Activated CD4-positive, alpha-beta T cell treated with anti-CD3 and anti-CD28 coated beads, Interleukin-2, amount 50 U/mL, for 24 hours (primary cell): ENCODE results near the gene TAS2R3.
"Not testable (repeated sequence)": the region's sequence is repeated elsewhere in the genome, so short reads cannot be mapped to it uniquely, and the experiment has no call there.

Experiments
- DNase-seq, 2 donors: peaks; one replicate each; pipeline ENCODE4 v3.0.0-alpha.2; 2020; ENCODE audit warnings: low read depth in 1 of 2, low spot score in 1 of 2

Gene TAS2R3

DNA sequence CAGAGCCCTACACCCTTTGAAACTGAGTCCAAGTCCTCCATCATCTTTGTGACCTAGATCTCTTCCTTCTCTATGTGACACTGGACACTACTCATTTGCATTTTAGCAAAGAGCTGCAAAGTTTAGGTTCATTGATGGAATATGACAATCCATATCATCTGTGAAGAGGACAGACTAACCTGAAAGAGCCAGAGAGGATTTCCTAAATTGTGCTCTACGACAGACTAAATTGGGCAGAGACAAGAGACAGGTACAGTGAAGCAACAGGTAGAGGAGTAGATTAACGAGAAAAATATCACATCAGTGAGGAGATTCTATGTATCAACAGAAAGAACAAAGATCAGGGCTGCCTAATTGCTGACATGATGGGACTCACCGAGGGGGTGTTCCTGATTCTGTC is at the start of gene TAS2R3:
Gene TAS2R3 (plus strand): TSS at position 301 of the 400 bp plus-strand sequence. CDS start 62 bp downstream, at position 363.
- no peak for DNase-seq

DNA sequence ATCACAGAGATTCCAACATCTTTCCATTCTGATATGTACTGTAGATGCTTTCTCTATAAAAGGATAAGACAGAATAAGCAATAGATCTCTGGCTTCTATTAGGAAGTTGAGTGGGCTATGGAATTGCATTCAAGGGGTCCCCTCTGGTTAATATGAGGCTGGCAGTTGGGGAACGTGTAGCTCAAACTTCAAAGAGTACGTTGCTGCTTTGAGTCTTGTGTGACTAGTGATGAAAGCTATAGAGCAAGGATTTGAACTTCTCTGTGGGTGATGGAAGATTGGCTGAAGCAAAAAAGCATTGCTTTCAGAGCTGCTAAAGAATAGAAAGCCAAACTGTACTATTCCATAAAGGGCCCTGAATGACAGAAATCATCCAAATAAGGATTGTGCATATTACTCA is 49.3 kb upstream of the TAS2R3 start:
- DNase-seq = no peak

DNA sequence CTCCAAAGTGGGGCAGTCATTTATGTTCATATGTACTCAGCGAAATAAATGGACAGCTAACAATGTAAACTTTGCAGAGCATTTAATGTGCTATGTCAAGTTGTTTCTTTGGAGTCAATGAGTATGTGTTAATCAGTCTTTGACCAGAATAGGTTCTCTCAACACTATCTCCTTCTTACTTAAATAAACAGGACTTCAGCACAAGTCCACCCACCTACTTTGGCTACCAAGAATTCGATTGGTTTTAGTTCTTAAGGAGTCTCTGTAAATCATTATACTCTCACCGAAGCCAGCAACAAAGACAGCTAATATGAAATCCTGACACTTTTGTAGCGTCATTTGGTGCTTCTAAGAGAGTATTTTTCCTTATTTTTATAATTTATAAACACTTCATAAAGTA is 48.9 kb upstream of the TAS2R3 start:
- DNase-seq = no peak

DNA sequence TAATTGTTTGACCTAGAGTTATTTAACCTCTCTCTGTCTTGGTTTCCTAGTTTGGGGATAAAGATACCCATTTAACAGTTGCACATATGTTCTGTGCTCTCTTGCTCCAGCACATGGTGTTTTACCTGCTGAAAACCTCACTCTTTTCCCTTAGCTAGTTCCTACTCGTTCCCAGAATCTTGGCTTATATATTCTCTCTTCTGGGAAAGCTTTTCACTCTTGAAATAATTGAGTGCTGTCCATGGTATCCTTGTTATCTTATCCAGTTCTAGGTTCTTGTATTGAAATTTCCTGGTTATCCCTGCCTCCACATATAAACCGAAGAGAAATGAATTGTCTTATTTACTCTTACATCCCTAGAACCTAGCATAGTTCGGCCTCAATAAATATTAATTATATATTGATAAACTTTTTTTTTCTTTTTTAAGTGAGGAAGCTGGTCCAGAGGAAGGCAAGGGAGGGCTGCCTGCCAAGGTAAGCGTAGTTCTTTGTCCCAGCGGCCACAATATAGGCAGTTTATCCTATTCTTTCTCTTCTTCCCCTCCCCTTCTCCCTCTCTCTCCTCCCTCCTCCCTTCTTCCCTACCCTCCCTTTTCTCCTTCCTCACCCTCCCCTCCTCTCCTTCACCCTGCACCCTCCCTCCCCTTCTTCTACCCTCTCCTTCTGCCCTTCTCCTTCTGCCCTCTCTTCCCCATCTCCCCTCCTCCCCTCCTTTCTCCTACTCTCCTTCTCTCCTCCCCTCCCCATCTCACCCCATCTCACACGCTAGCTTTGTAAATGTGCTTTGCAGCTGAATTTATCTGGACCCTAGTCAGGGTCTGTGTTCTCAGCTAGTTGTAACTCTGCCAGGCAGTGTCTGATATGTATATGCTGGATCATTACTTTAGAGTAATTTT is 47.9 kb upstream of the TAS2R3 start:
- DNase-seq = no peak

DNA sequence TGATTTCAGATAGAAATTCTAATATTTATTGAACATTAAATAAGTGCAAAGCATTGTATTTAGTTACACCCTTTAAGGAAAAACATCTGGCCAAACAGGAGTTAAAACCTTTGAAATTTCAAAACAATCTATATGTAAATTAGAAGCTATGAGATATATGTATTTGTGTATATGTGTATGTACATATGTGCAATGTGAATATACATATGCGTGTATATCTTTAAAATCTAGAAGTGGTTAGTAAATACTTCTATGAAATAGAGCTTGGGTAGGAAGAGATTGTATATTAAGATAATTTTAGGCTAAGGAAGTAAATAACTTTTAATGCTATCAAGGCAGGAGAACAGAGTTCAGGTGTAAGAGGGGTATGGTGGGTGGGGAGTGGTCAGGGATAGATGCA is 46.4 kb upstream of the TAS2R3 start:
- DNase-seq = no peak

DNA sequence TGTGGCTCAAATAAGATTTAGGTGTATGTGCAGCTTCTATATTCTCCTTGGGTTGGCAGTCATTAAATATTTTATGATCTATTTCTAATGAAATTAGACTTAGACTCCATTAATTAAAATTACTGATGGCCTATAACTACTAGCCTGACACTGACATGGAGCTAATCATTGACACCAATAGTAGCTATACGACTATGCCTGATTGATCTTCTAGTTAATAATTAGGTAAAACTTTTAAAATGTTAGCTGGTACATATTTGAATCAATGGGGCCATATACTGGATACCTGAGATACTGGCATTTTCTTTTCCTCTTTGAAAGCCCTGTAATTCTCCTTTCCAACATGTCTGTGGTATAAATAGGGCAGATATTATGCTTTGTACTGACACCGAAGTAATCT is 41.4 kb upstream of the TAS2R3 start:
- DNase-seq = no peak

DNA sequence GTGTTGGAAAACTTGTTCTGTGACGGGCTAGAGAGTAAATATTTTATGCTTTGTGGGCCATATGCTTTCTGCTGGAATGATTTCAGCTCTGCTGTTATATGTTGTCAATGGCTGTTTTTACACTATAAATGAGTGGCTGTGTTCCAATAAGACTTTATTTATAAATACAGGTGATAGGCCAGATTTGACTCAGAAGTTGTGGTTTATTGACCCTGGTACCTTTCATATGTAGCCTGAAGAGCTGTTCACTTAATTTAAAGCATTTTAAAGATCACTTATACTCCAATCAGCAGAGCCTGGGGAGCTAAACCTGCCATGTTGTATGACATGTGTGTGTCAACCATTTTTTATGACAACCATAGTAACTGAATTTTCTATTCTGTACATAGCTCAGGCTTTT is 34.9 kb upstream of the TAS2R3 start:
- no peak for DNase-seq

- no peak for DNase-seq
These were observed 32.3 kb upstream of the TAS2R3 start for GRCh38 chr7:141731476-141732149.

DNA sequence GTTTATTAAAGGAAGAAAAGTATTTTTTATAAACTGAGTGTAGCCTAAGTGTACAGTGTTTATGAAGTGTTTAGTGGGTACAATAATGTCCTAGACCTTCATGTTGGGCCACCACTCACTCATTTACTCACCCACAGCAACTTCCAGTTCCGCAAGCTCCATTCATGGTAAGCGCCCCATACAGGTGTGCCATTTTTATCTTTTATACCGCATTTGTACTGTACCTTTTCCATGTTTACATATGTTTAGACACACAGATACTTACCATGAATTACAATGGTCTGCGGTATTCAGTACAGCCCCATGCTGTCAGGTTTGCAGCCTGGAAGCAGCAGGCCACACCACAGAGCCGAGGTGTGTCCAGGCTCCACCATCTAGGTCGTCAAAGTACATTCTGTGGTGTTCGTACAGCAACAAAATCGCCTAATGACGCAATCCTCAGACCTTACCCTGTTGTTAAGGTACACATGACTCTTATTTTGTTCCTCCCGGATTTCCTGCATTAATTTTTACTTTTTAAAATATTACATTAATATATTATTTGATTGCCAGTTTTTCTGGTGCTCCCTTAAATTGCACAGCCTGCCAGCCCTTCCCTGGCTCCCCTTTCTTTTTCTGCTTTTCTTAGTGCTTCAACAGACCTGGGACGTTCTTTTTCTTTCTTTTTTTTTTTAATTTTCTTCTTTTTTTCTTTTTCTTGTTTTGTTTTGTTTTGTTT is 26.6 kb upstream of the TAS2R3 start:
- no peak for DNase-seq

GRCh38 chr7:141737836-141738591 is 25.9 kb upstream of the TAS2R3 start, which contains the start of gene SSBP1:
Gene SSBP1, plus strand, starts transcription at chr7:141738358. Its CDS starts 809 bp downstream, at chr7:141739167.
- peak; percentile 74 to 90 for DNase-seq

DNA sequence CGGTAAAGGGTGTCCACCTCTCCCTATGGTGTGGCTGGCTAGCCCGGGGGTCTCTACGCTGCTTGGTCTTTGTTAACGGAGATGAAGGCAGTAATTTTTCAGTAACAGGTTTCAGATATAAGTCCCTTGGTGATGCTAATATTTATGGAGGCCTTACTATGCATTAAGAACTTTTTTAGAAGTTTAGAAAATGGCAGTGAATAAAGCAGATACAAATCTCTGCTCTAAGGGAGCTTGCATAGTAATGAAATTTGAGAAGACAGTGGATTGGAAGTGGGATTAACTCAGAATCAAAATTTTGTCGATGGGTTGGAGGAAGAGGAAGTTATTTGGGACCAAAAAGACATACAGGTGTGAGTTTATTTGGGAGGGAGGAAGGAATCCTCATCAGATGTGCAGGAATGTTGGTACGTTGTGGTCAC is 25.3 kb upstream of the TAS2R3 start:
- no peak for DNase-seq

DNA sequence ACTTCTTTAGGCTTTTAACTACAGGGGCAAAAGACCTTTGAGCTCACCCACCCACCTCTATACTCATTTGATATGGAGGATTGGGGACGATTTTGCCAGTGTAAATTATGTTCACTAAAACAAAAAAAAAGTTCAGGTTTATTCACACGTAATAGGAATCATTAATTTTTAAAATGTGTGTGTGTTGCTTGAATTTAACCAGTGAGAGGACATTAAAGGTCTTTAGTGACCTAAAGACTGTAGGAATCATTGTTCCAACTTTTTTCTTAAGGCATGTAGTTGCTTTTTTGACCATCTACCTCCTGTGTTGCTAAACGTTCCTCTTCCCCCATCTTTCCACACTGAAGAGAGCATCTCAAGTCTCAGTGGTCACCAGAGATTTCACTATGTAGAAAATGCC is 24.6 kb upstream of the TAS2R3 start:
- no peak for DNase-seq

DNA sequence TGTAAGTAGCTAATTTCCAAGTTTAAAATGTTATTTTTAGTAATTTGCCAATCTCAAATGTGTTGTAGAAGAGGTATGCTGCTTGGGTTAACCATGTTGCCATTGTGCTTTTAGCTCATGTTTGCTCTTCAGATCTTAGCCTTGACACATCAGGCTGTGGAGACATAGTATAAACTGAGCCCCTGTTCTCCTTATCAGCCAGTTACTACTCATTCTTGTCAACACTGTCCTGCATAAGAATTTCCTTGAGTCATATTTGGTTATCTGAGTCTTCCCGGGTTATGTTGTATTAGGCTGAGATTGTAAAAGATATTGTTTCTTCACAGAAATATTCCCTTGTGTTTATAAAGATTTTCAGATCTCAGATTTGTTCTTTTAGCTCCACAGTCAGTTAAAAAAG is 21.7 kb upstream of the TAS2R3 start:
- DNase-seq = no peak

DNA sequence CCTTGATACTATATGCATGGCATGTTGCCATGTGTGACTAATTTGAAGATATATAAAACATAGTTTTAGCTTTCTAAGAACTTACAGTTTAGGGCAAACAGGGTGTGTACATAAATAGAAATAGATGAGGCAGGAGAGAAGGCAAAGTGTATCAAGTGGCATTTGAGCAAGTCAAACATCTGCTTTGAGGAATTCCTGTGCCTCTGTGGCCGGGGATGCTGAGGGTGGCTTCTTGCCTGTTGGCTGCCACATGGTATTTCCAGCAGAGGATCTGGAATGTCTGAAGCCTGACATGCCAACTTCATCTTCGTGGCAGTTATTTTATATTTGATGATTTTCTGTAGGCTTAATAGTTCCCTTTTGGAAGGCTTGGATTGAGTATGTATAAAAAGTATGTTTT is 19.8 kb upstream of the TAS2R3 start:
- DNase-seq = no peak

DNA sequence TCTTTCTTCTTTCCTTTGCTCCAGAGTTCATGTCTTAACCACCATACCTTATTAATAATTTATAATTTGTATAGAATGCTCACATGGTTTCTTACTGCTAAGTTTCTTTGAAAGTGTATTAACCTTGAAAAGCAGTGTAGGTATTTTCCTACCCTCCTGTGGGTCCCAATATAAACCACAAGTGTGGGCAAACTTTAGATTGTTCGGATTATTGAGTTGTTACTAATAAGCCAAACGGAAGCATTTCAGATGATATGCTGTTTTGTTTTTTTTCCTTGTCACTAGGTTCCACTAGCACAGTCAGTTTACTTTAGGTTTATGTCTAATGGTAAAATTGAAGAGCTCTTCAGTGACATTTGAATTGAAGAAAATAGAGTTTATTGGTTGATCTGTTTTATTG is 15.5 kb upstream of the TAS2R3 start:
- no peak for DNase-seq

GRCh38 chr7:141751904-141752303 is 12.0 kb upstream of the TAS2R3 start:
- DNase-seq = not testable (repeated sequence)

DNA sequence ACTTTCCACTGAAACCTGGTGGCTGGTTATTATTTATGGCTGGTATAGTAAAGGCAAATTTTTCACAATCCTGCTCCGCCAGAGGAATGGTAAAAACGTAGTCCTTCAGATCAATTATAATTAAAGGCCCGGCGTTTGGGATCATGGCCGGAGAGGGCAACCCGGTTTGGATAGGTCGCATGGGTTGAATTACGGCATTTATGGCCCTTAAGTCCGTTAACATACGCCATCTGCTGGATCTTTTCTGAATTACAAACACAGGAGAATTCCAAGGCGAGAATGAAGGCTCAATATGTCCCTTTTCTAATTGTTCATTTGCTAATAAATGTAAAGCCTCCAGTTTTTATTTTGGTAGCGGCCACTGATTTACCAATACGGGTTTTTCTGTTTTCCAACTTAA is 11.3 kb upstream of the TAS2R3 start:
- DNase-seq = no peak

DNA sequence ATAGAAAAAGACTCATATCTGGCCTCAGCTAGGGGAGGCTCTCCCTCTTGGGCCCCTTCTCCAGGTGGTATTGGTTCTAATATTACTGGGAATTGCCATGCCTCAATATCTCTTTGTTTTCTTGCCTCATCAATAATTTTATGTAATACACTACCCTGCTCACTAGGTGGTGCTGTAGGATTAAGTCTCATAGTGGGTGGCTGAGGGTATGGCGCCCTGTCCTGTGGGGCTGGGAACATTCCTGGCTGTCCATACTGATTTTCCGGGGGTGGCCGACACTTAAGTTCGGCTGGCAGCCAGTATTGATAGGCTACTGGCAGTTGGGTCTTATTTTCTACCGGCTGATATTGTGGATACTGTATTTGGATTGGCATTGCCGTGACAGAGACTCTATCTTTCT is 9.0 kb upstream of the TAS2R3 start:
- no peak for DNase-seq

DNA sequence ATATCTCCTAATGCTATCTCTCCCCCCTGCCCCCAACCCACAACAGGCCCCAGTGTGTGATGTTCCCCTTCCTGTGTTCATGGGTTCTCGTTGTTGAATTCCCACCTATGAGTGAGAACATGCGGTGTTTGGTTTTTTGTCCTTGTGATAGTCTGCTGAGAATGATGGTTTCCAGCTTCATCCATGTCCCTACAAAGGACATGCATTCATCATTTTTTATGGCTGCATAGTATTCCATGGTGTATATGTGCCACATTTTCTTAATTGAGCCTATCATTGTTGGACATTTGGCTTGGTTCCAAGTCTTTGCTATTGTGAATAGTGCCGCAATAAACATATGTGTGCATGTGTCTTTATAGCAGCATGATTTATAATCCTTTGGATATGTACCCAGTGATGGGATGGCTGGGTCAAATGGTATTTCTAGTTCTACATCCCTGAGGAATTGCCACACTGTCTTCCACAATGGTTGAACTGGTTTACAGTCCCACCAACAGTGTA is 6.2 kb downstream of the TAS2R3 start:
- DNase-seq = not testable (repeated sequence)

- DNase-seq = no peak
These were observed 12.5 kb downstream of the TAS2R3 start, which contains the start of gene TAS2R4 for GRCh38 chr7:141776374-141776773. Gene TAS2R4, plus strand, starts transcription at chr7:141776674. Its CDS starts 1,815 bp downstream, at chr7:141778489.
